ENCODE results near the gene DSG1.

GRCh38 chr18:31309115-31309514, 8.8 kb upstream of the DSG1 start:
- TF ChIP-seq CTCF (IDR thresholded peaks at IDR 0.05; ENCODE audit: low read length) (no peak), EZH2 (optimal IDR thresholded peaks at IDR 0.05; ENCODE audit: low read depth, low read length) (no peak), EZH2phosphoT487 (IDR thresholded peaks at IDR 0.05; ENCODE audit: low read length) (no peak)
